Left ventricle myocardium inferior (tissue), 1 donor: ENCODE measurements around the gene TCF4. TPM values are rescaled to one million over a fixed set of nuclear protein-coding genes. Genes with fewer than 3 reads are reported as not detected.

Experiments
- DNase-seq: peaks from one replicate; pipeline ENCODE4 v3.0.0-alpha.2; 2020
- H3K27ac ChIP-seq: fragments of 200-600 bp; replicated peaks from 2 replicates; pipeline ENCODE4 v1.8.0; 2021
- H3K27me3 ChIP-seq: fragments of 200-600 bp; 2 replicates; pipeline ENCODE4 v1.8.0; 2021; ENCODE audit warnings: low read depth
- H3K36me3 ChIP-seq: fragments of 200-600 bp; 2 replicates; pipeline ENCODE4 v1.8.0; 2021
- H3K4me1 ChIP-seq: fragments of 200-600 bp; 2 replicates; pipeline ENCODE4 v1.8.0; 2021
- H3K4me3 ChIP-seq: fragments of 200-600 bp; 2 replicates; pipeline ENCODE4 v1.8.0; 2021; ENCODE audit warnings: mild to moderate bottlenecking, moderate library complexity
- H3K9me3 ChIP-seq: fragments of 200-600 bp; replicated peaks from 2 replicates; pipeline ENCODE4 v1.8.0; 2021
- CTCF ChIP-seq: fragments of 200-600 bp; IDR thresholded peaks from 2 replicates; pipeline ENCODE4 v1.8.0; 2021; ENCODE audit warnings: antibody characterized with exemption, mild to moderate bottlenecking, borderline replicate concordance
- intact Hi-C: fragments of 100-400 bp; cut with micrococcal nuclease; formaldehyde crosslinking; loops from one replicate; pipeline ENCODE4 v1.11.0; 2022
- total RNA-seq: library from RNA; stranded (reverse); fragmentation: NEBNext Ultra II Directional; extraction: Animal tissue kit (Norgen Biotek cat#: 25700); gene quantifications from one replicate; pipeline ENCODE4 v1.2.1, GENCODE V29; 2021
- donor health status: DM: no; HTN: yes; CAD: no; lungs with severe emphysema.

Gene TCF4
- total RNA-seq, 1 donor from 2014 or later: 58.9 TPM

GRCh38 chr18:55345103-55345950, 242.7 kb downstream of the TCF4 start:
- Histone ChIP-seq H3K4me1 (peaks cover 37% of the 10 kb centered on the region), H3K27me3 (no peaks in the 10 kb centered on the region), H3K36me3 (no peaks in the 10 kb centered on the region), H3K4me3 (no peak overlapping the region), H3K27ac (peak overlapping the region; percentile 40), H3K9me3 (no peaks in the 10 kb centered on the region)
- TF ChIP-seq CTCF: no peak
- DNase-seq: no peak
- intact Hi-C loops: loop anchor here (10.0 kb wide), 2 partner anchors 59 to 519 kb away; no protein-coding TSS in a partner anchor

GRCh38 chr18:55343396-55344073, 244.5 kb downstream of the TCF4 start:
- intact Hi-C loops: loop anchor here (10.0 kb wide), 2 partner anchors 61 to 521 kb away; no protein-coding TSS in a partner anchor
- H3K9me3 ChIP-seq: no peaks in the 10 kb centered on the region
- DNase-seq: no peak
- H3K4me3 ChIP-seq: no peak overlapping the region
- H3K27me3 ChIP-seq: no peaks in the 10 kb centered on the region
- peak; percentile 71 for TF ChIP-seq CTCF
- H3K4me1 ChIP-seq: peaks cover 49% of the 10 kb centered on the region
- no peaks in the 10 kb centered on the region for H3K36me3 ChIP-seq
- H3K27ac ChIP-seq: peak overlapping the region; percentile 38

GRCh38 chr18:55340998-55341397, 247.0 kb downstream of the TCF4 start:
- H3K27ac ChIP-seq: peak overlapping the region; percentile 84
- H3K4me1 ChIP-seq: peaks cover 63% of the 10 kb centered on the region
- H3K27me3 ChIP-seq: no peaks in the 10 kb centered on the region
- no peak overlapping the region for H3K4me3 ChIP-seq
- H3K9me3 ChIP-seq: no peaks in the 10 kb centered on the region
- H3K36me3 ChIP-seq: no peaks in the 10 kb centered on the region
- no peak for TF ChIP-seq CTCF
- intact Hi-C loops: loop anchor here (10.0 kb wide), 2 partner anchors 64 to 524 kb away; no protein-coding TSS in a partner anchor
- DNase-seq: no peak

GRCh38 chr18:55339990-55340389, 248.0 kb downstream of the TCF4 start:
- Histone ChIP-seq H3K27me3 (no peaks in the 10 kb centered on the region), H3K36me3 (no peaks in the 10 kb centered on the region), H3K4me1 (peaks cover 69% of the 10 kb centered on the region), H3K9me3 (no peaks in the 10 kb centered on the region), H3K4me3 (no peak overlapping the region), H3K27ac (peak overlapping the region; percentile 84)
- DNase-seq: no peak
- intact Hi-C loops: loop anchor here (10.0 kb wide), 2 partner anchors 65 to 525 kb away; no protein-coding TSS in a partner anchor
- TF ChIP-seq CTCF: no peak

GRCh38 chr18:55338978-55339650, 248.9 kb downstream of the TCF4 start:
- H3K27ac ChIP-seq: peak overlapping the region; percentile 84
- peaks cover 69% of the 10 kb centered on the region for H3K4me1 ChIP-seq
- TF ChIP-seq CTCF: peak; percentile 26
- H3K27me3 ChIP-seq: no peaks in the 10 kb centered on the region
- no peak for DNase-seq
- H3K9me3 ChIP-seq: no peaks in the 10 kb centered on the region
- intact Hi-C loops: no loop called here
- no peak overlapping the region for H3K4me3 ChIP-seq
- no peaks in the 10 kb centered on the region for H3K36me3 ChIP-seq
